ENCODE data around the gene TRPM1.

Gene TRPM1

GRCh38 chr15:31111091-31111647, 9.6 kb upstream of the TRPM1 start:
- H3K27ac ChIP-seq (ENCODE audit: low read depth, low read length): no peak overlapping the region
- no peak overlapping the region for H3K9ac ChIP-seq (ENCODE audit: low read length)
- H3K27me3 ChIP-seq (ENCODE audit: control insufficient read depth in 1 of 2, insufficient read depth in 2 of 2, low read length in 2 of 2): no peaks in the 10 kb centered on the region
- no peaks in the 10 kb centered on the region for H3K9me3 ChIP-seq (ENCODE audit: low read length)
- H3K4me1 ChIP-seq (ENCODE audit: insufficient read depth, low read length): no peaks in the 10 kb centered on the region
- H3K4me3 ChIP-seq (ENCODE audit: low read depth in 1 of 2, low read length in 2 of 2): no peak overlapping the region
- no peaks in the 10 kb centered on the region for H3K36me3 ChIP-seq (ENCODE audit: insufficient read depth, low read length)

DNA sequence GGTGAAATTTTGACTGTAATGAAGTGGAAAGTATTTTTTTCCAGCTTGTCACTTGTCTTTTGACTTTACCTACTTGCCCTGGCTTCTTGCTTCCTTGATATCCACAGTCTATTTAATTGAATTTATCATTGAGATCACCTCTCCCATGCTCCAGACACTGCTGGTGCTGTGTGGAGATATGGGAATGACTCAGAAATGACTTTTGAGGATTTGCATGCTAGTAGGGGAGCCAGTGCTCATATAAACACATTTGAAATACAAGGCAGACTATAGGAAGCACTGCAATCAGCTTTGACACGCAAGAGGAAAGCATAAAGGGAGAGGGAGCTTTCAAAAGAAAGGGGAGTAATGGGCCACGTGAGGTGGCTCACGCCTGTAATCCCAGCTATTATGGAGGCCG, 7.3 kb upstream of the TRPM1 start:
- no peak overlapping the region for H3K4me3 ChIP-seq (ENCODE audit: low read depth in 1 of 2, low read length in 2 of 2)
- H3K4me1 ChIP-seq (ENCODE audit: insufficient read depth, low read length): no peaks in the 10 kb centered on the region
- no peaks in the 10 kb centered on the region for H3K36me3 ChIP-seq (ENCODE audit: insufficient read depth, low read length)
- no peak overlapping the region for H3K9ac ChIP-seq (ENCODE audit: low read length)
- no peaks in the 10 kb centered on the region for H3K27me3 ChIP-seq (ENCODE audit: control insufficient read depth in 1 of 2, insufficient read depth in 2 of 2, low read length in 2 of 2)
- no peaks in the 10 kb centered on the region for H3K9me3 ChIP-seq (ENCODE audit: low read length)
- H3K27ac ChIP-seq (ENCODE audit: low read depth, low read length): no peak overlapping the region

- H3K27me3 ChIP-seq (ENCODE audit: control insufficient read depth in 1 of 2, insufficient read depth in 2 of 2, low read length in 2 of 2): no peaks in the 10 kb centered on the region
- H3K36me3 ChIP-seq (ENCODE audit: insufficient read depth, low read length): no peaks in the 10 kb centered on the region
- no peaks in the 10 kb centered on the region for H3K4me1 ChIP-seq (ENCODE audit: insufficient read depth, low read length)
- no peak overlapping the region for H3K4me3 ChIP-seq (ENCODE audit: low read depth in 1 of 2, low read length in 2 of 2)
- no peak overlapping the region for H3K27ac ChIP-seq (ENCODE audit: low read depth, low read length)
- H3K9me3 ChIP-seq (ENCODE audit: low read length): no peaks in the 10 kb centered on the region
- H3K9ac ChIP-seq (ENCODE audit: low read length): no peak overlapping the region
These were observed 5.2 kb upstream of the TRPM1 start for GRCh38 chr15:31106495-31107300.

DNA sequence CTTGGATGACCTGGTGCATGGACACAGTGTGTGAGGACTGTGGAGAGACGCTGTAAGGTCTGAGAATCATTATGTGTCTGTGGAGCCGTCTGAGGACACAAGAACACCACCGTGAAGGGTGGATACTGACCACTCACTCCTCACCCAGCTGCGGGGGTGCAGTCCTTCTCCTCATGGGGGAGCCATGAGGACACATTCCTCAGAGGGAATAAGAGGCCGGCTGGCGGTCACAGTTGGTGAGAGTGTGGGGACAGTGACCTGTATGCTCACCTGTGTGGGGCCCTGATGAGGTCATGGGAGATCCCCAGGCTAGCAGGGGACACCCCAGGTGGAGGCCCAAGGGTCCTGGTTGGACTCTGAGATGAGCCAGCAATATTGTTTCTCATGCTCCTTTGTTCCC, 2.5 kb upstream of the TRPM1 start:
- Histone ChIP-seq H3K36me3 (ENCODE audit: insufficient read depth, low read length) (no peaks in the 10 kb centered on the region), H3K27me3 (ENCODE audit: control insufficient read depth in 1 of 2, insufficient read depth in 2 of 2, low read length in 2 of 2) (no peaks in the 10 kb centered on the region), H3K4me3 (ENCODE audit: low read depth in 1 of 2, low read length in 2 of 2) (no peak overlapping the region), H3K9ac (ENCODE audit: low read length) (no peak overlapping the region), H3K9me3 (ENCODE audit: low read length) (no peaks in the 10 kb centered on the region), H3K4me1 (ENCODE audit: insufficient read depth, low read length) (no peaks in the 10 kb centered on the region), H3K27ac (ENCODE audit: low read depth, low read length) (no peak overlapping the region)

GRCh38 chr15:31102374-31103342, 1.1 kb upstream of the TRPM1 start:
- no peak overlapping the region for H3K27ac ChIP-seq (ENCODE audit: low read depth, low read length)
- H3K9ac ChIP-seq (ENCODE audit: low read length): no peak overlapping the region
- no peaks in the 10 kb centered on the region for H3K36me3 ChIP-seq (ENCODE audit: insufficient read depth, low read length)
- H3K9me3 ChIP-seq (ENCODE audit: low read length): no peaks in the 10 kb centered on the region
- H3K4me1 ChIP-seq (ENCODE audit: insufficient read depth, low read length): no peaks in the 10 kb centered on the region
- H3K27me3 ChIP-seq (ENCODE audit: control insufficient read depth in 1 of 2, insufficient read depth in 2 of 2, low read length in 2 of 2): no peaks in the 10 kb centered on the region
- no peak overlapping the region for H3K4me3 ChIP-seq (ENCODE audit: low read depth in 1 of 2, low read length in 2 of 2)

- no peaks in the 10 kb centered on the region for H3K4me1 ChIP-seq (ENCODE audit: insufficient read depth, low read length)
- no peak overlapping the region for H3K9ac ChIP-seq (ENCODE audit: low read length)
- H3K9me3 ChIP-seq (ENCODE audit: low read length): no peaks in the 10 kb centered on the region
- H3K4me3 ChIP-seq (ENCODE audit: low read depth in 1 of 2, low read length in 2 of 2): no peak overlapping the region
- H3K36me3 ChIP-seq (ENCODE audit: insufficient read depth, low read length): no peaks in the 10 kb centered on the region
- no peak overlapping the region for H3K27ac ChIP-seq (ENCODE audit: low read depth, low read length)
- no peaks in the 10 kb centered on the region for H3K27me3 ChIP-seq (ENCODE audit: control insufficient read depth in 1 of 2, insufficient read depth in 2 of 2, low read length in 2 of 2)
These were observed 455 bp upstream of the TRPM1 start for GRCh38 chr15:31102039-31102321.

DNA sequence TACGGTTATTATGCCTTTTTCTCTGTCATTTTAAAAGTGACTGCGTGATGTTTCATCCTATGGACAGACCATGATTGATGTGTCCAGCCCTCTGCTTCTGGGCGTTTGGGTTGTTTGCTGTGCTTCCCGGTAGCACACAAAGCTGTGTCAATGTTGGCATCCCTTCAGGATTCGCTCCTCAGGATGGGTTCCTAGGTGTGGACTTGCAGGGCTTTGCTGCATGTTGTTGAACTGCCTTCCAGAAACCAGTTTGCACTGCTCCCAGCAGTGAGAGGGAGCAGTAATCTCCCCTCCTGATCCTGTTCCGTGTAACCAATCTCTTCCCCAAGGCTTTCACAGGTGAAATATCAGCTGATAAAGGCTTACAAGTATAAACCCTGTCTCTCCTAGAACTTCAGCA, 787 bp downstream of the TRPM1 start:
- Histone ChIP-seq H3K4me1 (ENCODE audit: insufficient read depth, low read length) (no peaks in the 10 kb centered on the region), H3K9ac (ENCODE audit: low read length) (no peak overlapping the region), H3K4me3 (ENCODE audit: low read depth in 1 of 2, low read length in 2 of 2) (no peak overlapping the region), H3K27me3 (ENCODE audit: control insufficient read depth in 1 of 2, insufficient read depth in 2 of 2, low read length in 2 of 2) (no peaks in the 10 kb centered on the region), H3K36me3 (ENCODE audit: insufficient read depth, low read length) (no peaks in the 10 kb centered on the region), H3K27ac (ENCODE audit: low read depth, low read length) (no peak overlapping the region), H3K9me3 (ENCODE audit: low read length) (no peaks in the 10 kb centered on the region)

- Histone ChIP-seq H3K4me3 (ENCODE audit: low read depth in 1 of 2, low read length in 2 of 2) (no peak overlapping the region), H3K27ac (ENCODE audit: low read depth, low read length) (no peak overlapping the region), H3K9me3 (ENCODE audit: low read length) (no peaks in the 10 kb centered on the region), H3K36me3 (ENCODE audit: insufficient read depth, low read length) (no peaks in the 10 kb centered on the region), H3K9ac (ENCODE audit: low read length) (no peak overlapping the region), H3K4me1 (ENCODE audit: insufficient read depth, low read length) (no peaks in the 10 kb centered on the region), H3K27me3 (ENCODE audit: control insufficient read depth in 1 of 2, insufficient read depth in 2 of 2, low read length in 2 of 2) (no peaks in the 10 kb centered on the region)
These were observed 2.4 kb downstream of the TRPM1 start for GRCh38 chr15:31098953-31099740.

DNA sequence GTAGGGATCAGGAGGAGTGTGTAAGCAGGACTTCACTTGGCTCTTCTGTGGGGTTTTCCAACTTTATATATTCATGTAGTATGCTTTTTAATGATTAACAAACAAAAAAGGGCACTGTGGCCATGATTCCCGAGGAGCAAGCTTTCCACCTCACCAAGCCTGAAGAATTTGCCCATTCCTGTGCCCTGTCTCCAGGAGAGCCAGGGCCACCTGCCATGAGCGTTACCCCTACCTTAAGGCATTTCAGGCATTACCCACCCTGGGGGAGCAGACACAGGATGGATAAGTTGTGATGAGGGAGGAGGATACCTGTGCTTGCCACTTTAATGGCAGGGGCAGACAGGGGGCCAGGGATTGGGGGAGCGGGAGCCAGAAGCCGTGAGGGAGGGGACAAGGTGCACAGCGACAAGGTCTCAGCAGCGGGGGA, 3.0 kb downstream of the TRPM1 start:
- no peak overlapping the region for H3K9ac ChIP-seq (ENCODE audit: low read length)
- H3K4me3 ChIP-seq (ENCODE audit: low read depth in 1 of 2, low read length in 2 of 2): no peak overlapping the region
- H3K4me1 ChIP-seq (ENCODE audit: insufficient read depth, low read length): no peaks in the 10 kb centered on the region
- H3K27me3 ChIP-seq (ENCODE audit: control insufficient read depth in 1 of 2, insufficient read depth in 2 of 2, low read length in 2 of 2): no peaks in the 10 kb centered on the region
- no peaks in the 10 kb centered on the region for H3K36me3 ChIP-seq (ENCODE audit: insufficient read depth, low read length)
- no peaks in the 10 kb centered on the region for H3K9me3 ChIP-seq (ENCODE audit: low read length)
- H3K27ac ChIP-seq (ENCODE audit: low read depth, low read length): no peak overlapping the region

DNA sequence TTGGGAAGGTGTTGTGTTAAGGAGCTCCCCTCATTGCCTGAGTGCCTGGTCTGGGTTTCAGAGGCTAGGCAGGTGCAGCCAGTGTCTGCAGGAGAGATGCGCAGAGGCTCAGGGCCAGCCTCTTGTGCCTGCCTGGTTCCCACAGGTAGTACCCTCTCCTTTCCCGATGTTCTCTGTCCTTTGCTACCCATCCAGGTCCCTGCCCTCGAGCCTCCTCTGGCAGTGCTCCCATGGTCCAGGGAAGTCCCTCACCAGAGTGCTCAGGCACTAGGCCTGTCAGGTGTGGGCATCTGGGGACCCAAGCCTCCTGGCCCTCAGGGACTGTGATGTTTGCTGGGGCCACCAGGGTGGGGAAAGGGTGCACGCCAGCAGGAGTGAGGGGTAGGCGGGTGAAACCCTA, 5.0 kb downstream of the TRPM1 start:
- Histone ChIP-seq H3K9ac (ENCODE audit: low read length) (no peak overlapping the region), H3K4me3 (ENCODE audit: low read depth in 1 of 2, low read length in 2 of 2) (no peak overlapping the region), H3K36me3 (ENCODE audit: insufficient read depth, low read length) (no peaks in the 10 kb centered on the region), H3K27me3 (ENCODE audit: control insufficient read depth in 1 of 2, insufficient read depth in 2 of 2, low read length in 2 of 2) (no peaks in the 10 kb centered on the region), H3K4me1 (ENCODE audit: insufficient read depth, low read length) (no peaks in the 10 kb centered on the region), H3K27ac (ENCODE audit: low read depth, low read length) (no peak overlapping the region), H3K9me3 (ENCODE audit: low read length) (no peaks in the 10 kb centered on the region)

- H3K27me3 ChIP-seq (ENCODE audit: control insufficient read depth in 1 of 2, insufficient read depth in 2 of 2, low read length in 2 of 2): no peaks in the 10 kb centered on the region
- H3K4me3 ChIP-seq (ENCODE audit: low read depth in 1 of 2, low read length in 2 of 2): no peak overlapping the region
- H3K4me1 ChIP-seq (ENCODE audit: insufficient read depth, low read length): no peaks in the 10 kb centered on the region
- no peaks in the 10 kb centered on the region for H3K9me3 ChIP-seq (ENCODE audit: low read length)
- H3K27ac ChIP-seq (ENCODE audit: low read depth, low read length): no peak overlapping the region
- no peak overlapping the region for H3K9ac ChIP-seq (ENCODE audit: low read length)
- no peaks in the 10 kb centered on the region for H3K36me3 ChIP-seq (ENCODE audit: insufficient read depth, low read length)
These were observed 10.0 kb downstream of the TRPM1 start for GRCh38 chr15:31091481-31091880.

All from muscle layer of colon (tissue), 2 donors.